Loucy (cell line): ENCODE results near the gene GKN2.

Experiments
- H2AFZ ChIP-seq: fragments of 200-600 bp; sonication (generic); 2 replicates; pipeline ENCODE4 v1.6.0; 2016; ENCODE audit warnings: antibody characterized with exemption, mild to moderate bottlenecking, low read length, moderate library complexity
- H3F3A ChIP-seq: fragments of 200-600 bp; 2 replicates; pipeline ENCODE4 v1.6.0; 2016; ENCODE audit warnings: antibody characterized with exemption, low read depth, mild to moderate bottlenecking
- H3K27me3 ChIP-seq: fragments of 200-600 bp; sonication (generic); 2 replicates; pipeline ENCODE4 v1.6.1; 2014; ENCODE audit warnings: low read length, mild to moderate bottlenecking; ENCODE audit not compliant: insufficient read depth, poor library complexity, severe bottlenecking
- H3K36me3 ChIP-seq: fragments of 200-600 bp; sonication (generic); 2 replicates; pipeline ENCODE4 v1.6.1; 2016; ENCODE audit warnings: low read length; ENCODE audit not compliant: insufficient read depth
- H3K4me1 ChIP-seq: fragments of 200-600 bp; sonication (generic); 2 replicates; pipeline ENCODE4 v1.5.1; 2014; ENCODE audit warnings: low read length, mild to moderate bottlenecking; ENCODE audit not compliant: insufficient read depth, poor library complexity, severe bottlenecking
- H3K4me2 ChIP-seq: fragments of 200-600 bp; sonication (generic); 2 replicates; pipeline ENCODE4 v1.6.0; 2014; ENCODE audit warnings: antibody characterized with exemption, low read length, low read depth, mild to moderate bottlenecking; ENCODE audit not compliant: poor library complexity, severe bottlenecking
- H3K4me3 ChIP-seq: fragments of 200-600 bp; sonication (generic); 2 replicates; pipeline ENCODE4 v1.5.1; 2014; ENCODE audit warnings: low read length, mild to moderate bottlenecking, mixed read lengths; ENCODE audit not compliant: poor library complexity, severe bottlenecking
- H3K79me2 ChIP-seq: fragments of 200-600 bp; sonication (generic); 2 replicates; pipeline ENCODE4 v1.6.1; 2014; ENCODE audit warnings: low read length; ENCODE audit not compliant: insufficient read depth
- H3K9ac ChIP-seq: fragments of 200-600 bp; sonication (generic); 2 replicates; pipeline ENCODE4 v1.6.0; 2014; ENCODE audit warnings: mild to moderate bottlenecking, low read depth, low read length, moderate library complexity; ENCODE audit not compliant: poor library complexity, severe bottlenecking
- H3K9me2 ChIP-seq: fragments of 200-600 bp; sonication (generic); replicated peaks from 2 replicates; pipeline ENCODE4 v1.6.1; 2016; ENCODE audit warnings: low read depth, low read length, mixed read lengths
- H3K9me3 ChIP-seq: fragments of 200-600 bp; sonication (generic); 2 replicates; pipeline ENCODE4 v1.6.1; 2014; ENCODE audit warnings: mild to moderate bottlenecking, antibody characterized with exemption, low read length, low read depth; ENCODE audit not compliant: insufficient read depth
- H4K20me1 ChIP-seq: fragments of 200-600 bp; sonication (generic); 2 replicates; pipeline ENCODE4 v1.6.0; 2014; ENCODE audit warnings: antibody characterized with exemption, low read length, mild to moderate bottlenecking; ENCODE audit not compliant: insufficient read depth, poor library complexity, severe bottlenecking
- CTCF ChIP-seq: fragments of 200-600 bp; sonication (generic); conservative IDR thresholded peaks from 2 replicates; pipeline ENCODE4 v1.5.1; 2014; ENCODE audit warnings: mild to moderate bottlenecking, antibody characterized with exemption, low read length
- EZH2phosphoT487 ChIP-seq: fragments of 200-600 bp; IDR thresholded peaks from 2 replicates; pipeline ENCODE4 v1.6.1; 2018; ENCODE audit warnings: antibody characterized with exemption, mild to moderate bottlenecking, moderate library complexity, borderline replicate concordance

Gene GKN2

DNA sequence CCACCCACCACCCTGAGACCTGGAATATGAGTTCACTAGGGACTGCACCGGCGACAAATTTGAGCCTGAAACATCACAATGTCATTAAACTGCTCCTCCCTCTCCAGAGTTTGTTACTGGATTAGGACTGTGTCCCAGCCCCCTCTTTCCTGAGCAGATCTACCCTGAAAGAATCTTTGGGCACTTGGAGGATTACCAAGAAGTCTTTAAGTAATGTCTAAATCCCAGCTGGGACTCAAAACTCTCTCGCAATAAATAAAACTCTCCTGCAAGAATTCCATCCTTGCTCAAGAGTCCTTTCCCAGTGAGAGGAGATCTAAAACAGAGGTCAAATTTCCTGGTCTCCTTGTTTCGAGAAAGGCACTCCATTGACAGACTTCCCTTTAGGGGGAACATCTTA, 20.9 kb downstream of the GKN2 start:
- H3K4me2 ChIP-seq: no peak overlapping the region
- H3K36me3 ChIP-seq: no peaks in the 10 kb centered on the region
- no peak overlapping the region for H3K9ac ChIP-seq
- no peaks in the 10 kb centered on the region for H3F3A ChIP-seq
- H3K4me1 ChIP-seq: no peaks in the 10 kb centered on the region
- no peak for TF ChIP-seq CTCF
- no peak for TF ChIP-seq EZH2phosphoT487
- H3K27me3 ChIP-seq: no peaks in the 10 kb centered on the region
- no peaks in the 10 kb centered on the region for H3K79me2 ChIP-seq
- no peak overlapping the region for H3K4me3 ChIP-seq
- no peak overlapping the region for H2AFZ ChIP-seq
- H3K9me3 ChIP-seq: no peaks in the 10 kb centered on the region
- no peaks in the 10 kb centered on the region for H3K9me2 ChIP-seq
- no peaks in the 10 kb centered on the region for H4K20me1 ChIP-seq

DNA sequence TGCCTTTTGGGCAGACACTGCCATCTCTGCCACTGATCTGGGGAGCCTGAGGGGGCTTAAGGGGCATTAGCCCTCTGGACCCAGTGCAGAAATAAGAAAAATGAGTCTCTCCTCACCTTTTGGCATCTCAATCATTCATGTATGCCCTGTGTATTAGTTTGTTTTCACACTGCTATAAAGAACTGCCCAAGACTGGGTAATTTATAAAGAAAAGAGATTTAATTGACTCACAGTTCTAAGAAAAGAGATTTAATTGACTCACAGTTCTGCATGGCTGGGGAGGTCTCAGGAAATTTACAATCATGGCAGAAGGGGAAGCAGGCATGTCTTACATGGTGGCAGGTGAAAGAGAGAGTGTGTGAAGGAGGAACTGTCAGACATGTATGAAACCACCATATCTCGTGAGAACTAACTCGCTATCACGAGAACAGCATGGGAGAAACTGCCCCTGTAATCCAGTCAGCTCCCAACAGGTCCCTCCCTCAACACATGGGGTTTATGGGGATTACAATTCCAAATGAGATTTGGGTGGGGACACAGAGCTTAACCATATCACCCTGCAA, 21.5 kb downstream of the GKN2 start:
- TF ChIP-seq CTCF (no peak), EZH2phosphoT487 (no peak)

DNA sequence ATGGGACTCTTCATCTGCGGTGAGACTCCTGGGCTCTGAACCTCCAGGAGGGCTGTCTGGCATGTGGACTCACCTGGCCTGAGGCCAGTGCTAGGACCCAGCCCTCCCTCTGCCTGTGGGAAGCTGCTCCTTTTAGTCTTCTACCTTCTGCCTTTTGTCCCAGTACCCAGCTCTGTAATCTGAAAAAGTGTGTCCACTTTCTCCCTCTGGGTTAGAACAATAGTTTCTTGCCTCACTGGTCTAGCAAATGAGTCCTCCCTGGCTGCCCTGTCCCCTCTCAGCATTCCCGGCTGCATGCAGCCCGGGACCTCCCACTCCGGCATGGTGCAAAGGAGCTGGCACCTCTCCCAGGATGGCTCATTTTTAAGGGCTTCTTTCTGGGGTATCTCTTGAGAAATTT, 25.9 kb downstream of the GKN2 start:
- Histone ChIP-seq H3K4me1 (peaks cover 8% of the 10 kb centered on the region), H3K4me2 (no peak overlapping the region), H3K36me3 (no peaks in the 10 kb centered on the region), H3F3A (no peaks in the 10 kb centered on the region), H3K4me3 (no peak overlapping the region), H3K9me3 (no peaks in the 10 kb centered on the region), H3K9ac (no peak overlapping the region), H4K20me1 (no peaks in the 10 kb centered on the region), H3K27me3 (no peaks in the 10 kb centered on the region), H3K79me2 (no peaks in the 10 kb centered on the region), H3K9me2 (no peaks in the 10 kb centered on the region), H2AFZ (no peak overlapping the region)
- TF ChIP-seq EZH2phosphoT487: no peak
- TF ChIP-seq CTCF: no peak

More for the DNA sequence above, 21.5 kb downstream of the GKN2 start:
- H3K27me3 ChIP-seq: no peaks in the 10 kb centered on the region
- no peak overlapping the region for H2AFZ ChIP-seq
- H3K4me3 ChIP-seq: no peak overlapping the region
- no peaks in the 10 kb centered on the region for H3K79me2 ChIP-seq
- no peaks in the 10 kb centered on the region for H3F3A ChIP-seq
- no peaks in the 10 kb centered on the region for H4K20me1 ChIP-seq
- H3K9me2 ChIP-seq: no peaks in the 10 kb centered on the region
- no peaks in the 10 kb centered on the region for H3K4me1 ChIP-seq
- no peaks in the 10 kb centered on the region for H3K9me3 ChIP-seq
- no peaks in the 10 kb centered on the region for H3K36me3 ChIP-seq
- H3K9ac ChIP-seq: no peak overlapping the region
- no peak overlapping the region for H3K4me2 ChIP-seq
